Panc1 (cell line): ENCODE results near the gene ENPP3.

ENCODE experiments used
- CTCF ChIP-seq: fragments of 450-650 bp; IDR thresholded peaks from 2 replicates; pipeline ENCODE4 v1.5.1; 2017; ENCODE audit warnings: mild to moderate bottlenecking
- POLR2AphosphoS5 ChIP-seq: IDR thresholded peaks from 2 replicates; pipeline ENCODE4 v1.6.1; 2012; ENCODE audit warnings: mild to moderate bottlenecking, low read depth, low read length, moderate library complexity

DNA sequence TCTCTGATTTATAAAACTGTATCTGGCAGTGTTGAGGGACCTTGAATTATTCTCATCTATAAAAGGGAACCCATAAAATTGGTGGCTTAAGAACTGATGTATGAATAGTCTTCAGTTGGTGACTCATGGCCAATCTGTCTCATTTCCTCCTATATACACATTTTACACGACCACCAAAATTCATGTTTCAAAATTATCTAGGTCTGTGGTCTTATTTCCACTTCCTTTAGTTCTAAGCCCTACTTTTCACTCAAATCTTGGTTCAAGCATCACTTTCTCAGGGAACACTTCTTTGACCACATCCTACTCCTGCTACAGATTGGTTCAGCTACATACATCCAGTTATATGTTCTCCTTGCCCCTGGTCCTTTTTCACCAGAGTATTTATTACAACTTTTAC is 152.1 kb downstream of the ENPP3 start:
- TF ChIP-seq CTCF (no peak), POLR2AphosphoS5 (no peak)
